Activated CD8-positive, alpha-beta memory T cell treated with anti-CD3 and anti-CD28 coated beads, Interleukin-2, amount 50 U/mL, for 1 hour (primary cell): ENCODE measurements around the gene TBC1D2.

Experiments
- DNase-seq: peaks from one replicate; pipeline ENCODE4 v3.0.0-alpha.2; 2020; ENCODE audit errors: extremely low read depth

TBC1D2 gene

GRCh38 chr9:98171176-98171925, 84.1 kb downstream of the TBC1D2 start:
- DNase-seq: no peak

DNA sequence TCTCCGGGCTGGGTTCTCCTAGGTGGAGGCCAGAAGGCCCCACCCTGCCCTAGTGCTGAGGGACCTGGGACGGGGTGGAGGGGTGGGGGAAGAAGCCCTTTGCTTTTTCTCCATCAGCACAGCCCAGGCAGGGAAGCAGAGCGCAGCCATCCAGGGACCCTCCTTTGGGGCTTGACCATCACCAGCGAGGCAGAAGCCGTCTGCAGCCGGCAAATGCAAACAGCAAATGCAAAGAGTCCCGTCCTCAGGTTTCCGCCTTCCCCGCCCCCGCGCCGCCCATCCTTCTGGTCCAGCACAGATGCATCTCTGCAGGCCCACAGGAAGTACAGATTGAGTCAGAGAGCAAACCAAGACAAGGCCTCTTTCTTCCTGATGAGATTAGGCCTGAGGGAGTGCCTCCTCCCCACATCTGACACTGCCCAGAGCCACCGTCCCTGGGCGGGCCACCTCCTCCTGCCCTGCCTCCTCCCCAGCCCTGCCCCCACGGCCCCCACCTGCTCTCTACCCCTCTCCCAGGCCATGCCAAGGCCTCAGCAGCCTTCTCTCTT, 86.4 kb downstream of the TBC1D2 start:
- DNase-seq: no peak

DNA sequence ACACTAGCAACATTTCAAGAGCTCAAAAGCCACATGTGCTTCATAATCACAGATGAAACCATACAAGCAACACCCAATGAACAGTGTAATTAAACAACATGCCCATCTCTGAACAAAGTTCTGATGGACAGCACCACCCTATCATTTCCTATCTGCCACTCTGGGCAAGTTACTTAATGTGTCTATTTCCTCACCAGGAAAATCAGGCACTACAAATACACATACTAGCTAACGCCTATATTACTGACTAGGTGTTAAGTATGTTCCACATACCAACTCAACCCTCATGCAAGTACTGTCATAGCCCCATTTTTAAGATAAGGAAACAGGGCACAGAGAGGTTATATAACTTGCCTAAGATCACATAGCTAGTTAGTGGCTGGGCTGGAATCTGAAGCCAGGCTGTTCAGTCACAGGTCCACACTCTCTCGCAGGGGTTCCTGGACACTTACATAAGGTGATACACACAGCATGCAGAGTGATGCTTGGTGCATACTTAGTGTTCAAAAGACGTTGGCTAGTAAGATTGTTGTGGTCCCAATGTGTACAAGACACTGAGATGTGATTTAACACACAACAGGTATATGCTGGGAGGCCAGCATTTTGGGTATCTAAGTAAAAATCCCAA, 87.2 kb downstream of the TBC1D2 start:
- DNase-seq: no peak

DNA sequence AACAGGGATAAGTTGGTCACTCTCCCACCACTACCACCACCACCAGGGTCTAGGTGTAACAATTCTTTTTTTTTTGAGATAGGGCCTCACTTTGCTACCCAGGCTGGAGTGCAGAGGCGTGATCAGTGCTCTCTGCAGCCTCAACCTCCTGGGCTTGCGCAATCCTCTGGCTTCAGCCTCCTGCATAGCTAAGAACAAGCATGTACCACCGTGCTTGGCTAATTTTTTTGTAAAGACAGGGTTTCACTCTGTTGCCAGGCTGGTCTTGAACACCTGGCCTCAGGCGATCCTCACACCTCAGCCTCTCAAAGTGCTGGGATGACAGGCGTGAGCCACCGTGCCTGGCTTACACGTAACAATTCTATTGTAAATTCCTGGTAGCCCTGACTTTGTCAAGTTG, 90.5 kb downstream of the TBC1D2 start:
- no peak for DNase-seq

DNA sequence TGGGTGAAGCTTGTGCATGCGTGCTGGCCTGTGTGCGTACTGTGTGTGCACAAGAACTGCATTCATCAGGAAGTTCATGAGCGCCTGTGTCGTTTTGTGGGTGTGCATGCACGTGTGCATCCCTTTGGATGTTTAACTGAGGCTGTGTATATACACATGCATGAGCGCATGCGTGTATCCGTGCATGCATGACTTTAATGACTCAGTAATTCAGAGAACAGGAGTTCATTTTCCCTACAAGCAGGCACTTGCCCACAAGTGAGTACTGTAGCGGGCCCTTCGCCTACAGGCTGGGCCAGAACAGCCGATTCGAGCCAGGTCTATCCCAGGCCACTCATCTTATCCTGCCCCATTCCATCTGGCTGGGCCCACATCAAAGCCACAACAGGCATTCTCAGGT, 92.8 kb downstream of the TBC1D2 start:
- no peak for DNase-seq

DNA sequence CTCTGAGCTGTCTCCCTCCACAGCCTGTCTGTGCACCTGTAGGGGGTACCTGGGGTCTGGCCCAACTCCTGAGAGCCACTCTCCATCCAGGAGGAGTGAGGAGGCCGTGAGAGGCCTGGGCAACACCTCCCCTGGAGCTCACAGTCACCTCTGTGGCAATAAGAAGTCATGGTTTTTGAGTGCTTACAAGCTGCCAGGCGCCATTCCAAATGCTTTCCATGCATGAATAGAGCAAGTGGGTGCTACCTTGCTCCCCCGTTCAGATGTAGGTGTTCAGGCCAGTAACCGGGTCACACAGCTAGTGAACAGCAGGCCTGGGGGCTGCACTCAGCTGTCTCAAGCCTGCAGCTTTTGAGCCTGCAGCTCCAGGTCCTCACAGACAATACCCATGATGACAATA, 93.6 kb downstream of the TBC1D2 start:
- DNase-seq: no peak

DNA sequence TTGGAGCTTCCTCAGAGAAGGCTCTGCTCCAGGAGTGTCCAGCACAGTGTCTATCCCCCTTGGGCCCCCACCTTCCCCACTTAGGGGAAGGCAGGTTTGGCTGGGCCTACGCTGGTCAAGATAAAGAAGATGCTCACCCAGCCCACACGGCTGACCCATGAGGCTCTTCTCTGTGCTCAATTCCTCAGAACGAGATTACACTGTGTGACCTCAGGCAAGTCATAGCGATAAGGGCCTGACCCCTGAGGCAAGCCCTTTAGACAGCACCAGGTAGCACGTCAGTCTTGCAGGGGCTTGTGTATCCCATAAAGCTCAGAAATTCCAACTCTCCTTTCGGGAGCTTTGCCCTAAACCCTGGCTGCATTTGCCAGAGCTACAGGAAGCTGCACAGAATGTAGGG, 95.7 kb downstream of the TBC1D2 start:
- no peak for DNase-seq

- DNase-seq: no peak
Measured at GRCh38 chr9:98159301-98159700, 96.1 kb downstream of the TBC1D2 start.

DNA sequence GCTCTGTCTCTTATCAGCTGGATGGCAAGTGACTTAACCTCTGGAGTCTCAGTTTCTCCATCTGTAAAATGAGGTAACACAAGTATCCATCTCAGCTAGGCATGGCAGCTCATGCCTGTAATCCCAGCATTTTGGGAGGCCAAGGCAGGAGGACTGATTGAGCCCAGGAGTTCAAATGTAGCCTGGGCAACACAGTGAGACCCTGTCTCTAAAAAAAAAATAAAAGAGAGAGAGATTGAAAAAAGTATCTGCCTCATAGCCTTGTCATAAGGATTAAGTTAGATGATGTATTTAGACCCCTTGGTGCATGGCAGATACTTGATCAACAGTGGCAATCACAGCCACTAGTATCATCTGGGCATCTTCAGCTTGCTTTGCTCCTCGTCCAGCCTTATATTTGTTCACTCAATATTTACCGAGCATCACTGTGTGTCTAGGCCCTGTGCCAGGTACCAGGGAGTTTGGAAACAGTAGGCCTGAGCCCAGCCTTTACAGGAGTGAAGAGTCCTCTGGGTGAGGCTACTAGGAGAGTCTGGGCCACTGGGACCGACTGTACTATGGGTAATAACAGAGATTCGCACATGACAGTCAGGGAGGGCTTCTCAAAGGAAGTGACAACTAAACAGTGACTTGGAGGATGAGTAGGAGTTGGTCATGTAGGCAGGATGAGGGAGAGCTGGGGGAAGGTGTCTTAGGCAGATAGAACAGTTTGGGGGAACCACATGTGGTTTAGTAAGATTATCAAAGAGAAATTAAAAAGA, 97.2 kb downstream of the TBC1D2 start:
- DNase-seq: no peak

DNA sequence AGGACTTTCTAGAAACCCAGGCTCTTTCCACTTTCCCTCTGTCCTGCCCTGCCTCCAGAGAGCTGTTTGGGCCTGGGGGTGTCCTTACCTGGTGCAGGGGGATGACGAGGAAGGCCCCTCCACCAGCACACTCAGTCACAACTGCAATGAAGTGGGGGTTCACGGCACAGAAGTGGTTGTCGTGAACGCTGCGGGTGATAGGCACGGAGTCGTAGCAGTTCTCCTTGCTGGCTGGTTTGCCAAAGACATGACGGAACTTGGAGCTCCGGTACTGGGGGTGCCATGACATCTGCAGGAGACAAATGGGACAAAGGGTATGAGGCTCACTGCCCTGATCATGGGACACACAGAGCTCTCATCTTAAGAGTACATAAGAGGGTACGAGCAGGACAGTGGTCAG, 98.1 kb downstream of the TBC1D2 start:
- DNase-seq: no peak

DNA sequence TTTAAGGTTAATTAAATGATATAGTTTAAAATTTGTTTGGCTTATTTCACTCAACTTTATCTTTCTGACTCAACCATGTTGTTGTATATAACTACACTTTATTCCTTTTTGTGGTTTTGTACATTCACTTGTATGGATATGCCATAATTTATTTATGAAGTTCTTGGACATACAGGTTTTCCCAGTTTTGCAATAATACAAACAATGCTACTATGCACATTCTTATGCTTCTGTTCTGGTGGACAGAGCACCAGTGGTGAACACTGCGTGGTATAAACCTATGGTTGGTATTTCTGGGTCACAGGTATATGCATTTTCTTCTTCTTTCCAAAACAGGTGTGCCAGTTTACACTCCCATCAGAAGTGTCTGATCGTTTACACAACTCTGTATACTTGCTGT, 100.8 kb downstream of the TBC1D2 start:
- no peak for DNase-seq

DNA sequence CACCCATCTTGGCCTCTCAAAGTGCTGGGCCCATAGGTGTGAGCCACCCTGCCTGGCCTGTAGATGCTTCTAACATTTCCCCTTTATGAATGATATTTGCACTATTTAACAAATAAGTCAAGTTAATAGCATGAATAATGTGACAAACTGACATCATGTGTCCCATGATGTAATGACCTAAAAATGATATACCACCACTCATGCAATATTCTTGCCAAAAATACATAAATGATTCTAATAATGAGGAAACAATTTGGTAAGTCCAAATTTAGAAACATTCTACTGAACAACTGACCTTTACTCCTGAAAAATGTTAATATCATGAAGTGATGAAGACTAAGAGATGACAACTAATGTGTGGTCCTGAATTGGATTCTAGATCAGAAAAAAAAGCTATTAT, 102.9 kb downstream of the TBC1D2 start:
- DNase-seq: no peak

GRCh38 chr9:98150721-98151120, 104.7 kb downstream of the TBC1D2 start:
- DNase-seq: no peak

DNA sequence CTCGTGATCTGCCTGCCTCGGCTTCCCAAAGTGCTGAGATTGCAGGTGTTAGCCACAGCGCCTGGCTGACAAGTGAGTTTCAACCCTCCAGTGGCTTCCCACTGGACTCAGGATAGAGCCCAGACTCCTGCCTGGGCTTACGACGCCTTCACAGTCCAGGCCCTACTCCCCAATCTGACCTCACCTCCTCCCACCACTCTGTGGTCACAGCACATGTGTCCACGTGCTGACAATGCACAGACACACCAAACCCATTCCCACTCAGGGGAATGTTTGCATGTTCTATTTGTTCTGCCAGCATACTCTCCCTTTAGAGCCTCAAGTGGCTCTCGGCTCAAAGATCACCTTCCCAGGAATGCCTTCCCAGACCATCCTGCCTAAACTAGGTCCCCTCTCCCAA, 105.3 kb downstream of the TBC1D2 start:
- DNase-seq: no peak

GRCh38 chr9:98149422-98149821, 106.0 kb downstream of the TBC1D2 start:
- DNase-seq: no peak
